ENCODE results near the gene LRFN2. TPM values are rescaled to one million over a fixed set of nuclear protein-coding genes. Genes with fewer than 3 reads are reported as not detected.

Gene LRFN2
- total RNA-seq, 2 experiments from 2014 or later, result not detected

GRCh38 chr6:40583709-40584108 lies 3.5 kb downstream of the LRFN2 start:
- Mint-ChIP-seq H3K27me3 (peaks cover 36% of the 10 kb centered on the region), H3K36me3 (ENCODE audit: low read depth) (no peaks in the 10 kb centered on the region), H3K9me3 (no peaks in the 10 kb centered on the region), H3K4me1 (ENCODE audit: low read depth) (peaks cover 20% of the 10 kb centered on the region), H3K4me3 (no peak overlapping the region), H3K27ac (no peak overlapping the region)
- peaks cover 15% of the 10 kb centered on the region for H3K4me1 ChIP-seq (ENCODE audit: insufficient read depth, low read length)
- no peak overlapping the region for H3K4me3 ChIP-seq (ENCODE audit: low read length)
- DNase-seq (no peak), ATAC-seq (ENCODE audit: poor library complexity) (no peak)
- no peak for TF ChIP-seq CTCF (IDR thresholded peaks at IDR 0.05)
- intact Hi-C loops (cut with DNase I, micrococcal nuclease), result no loop called here
- CTCF ChIA-PET, result no interaction called here
- no peaks in the 10 kb centered on the region for H3K36me3 ChIP-seq (ENCODE audit: insufficient read depth, low read length)
- H3K27ac ChIP-seq (ENCODE audit: low read depth in 1 of 2, low read length in 2 of 2), result no peak overlapping the region
- POLR2A ChIA-PET, result no interaction called here
- H3K9me3 ChIP-seq (ENCODE audit: control insufficient read depth in 1 of 2, insufficient read depth in 1 of 2, low read length in 2 of 2), result no peaks in the 10 kb centered on the region
- H3K27me3 ChIP-seq (ENCODE audit: control insufficient read depth in 1 of 2, insufficient read depth in 2 of 2, low read length in 2 of 2), result peaks cover 10 to 20% of the 10 kb centered on the region in 2 experiments

GRCh38 chr6:40582892-40583291 lies 4.3 kb downstream of the LRFN2 start:
- Histone ChIP-seq H3K4me3 (ENCODE audit: low read length) (no peak overlapping the region), H3K4me1 (ENCODE audit: insufficient read depth, low read length) (peaks cover 12% of the 10 kb centered on the region), H3K27me3 (ENCODE audit: control insufficient read depth in 1 of 2, insufficient read depth in 2 of 2, low read length in 2 of 2) (peaks cover 10 to 20% of the 10 kb centered on the region in 2 experiments), H3K27ac (ENCODE audit: low read depth in 1 of 2, low read length in 2 of 2) (no peak overlapping the region), H3K9me3 (ENCODE audit: control insufficient read depth in 1 of 2, insufficient read depth in 1 of 2, low read length in 2 of 2) (no peaks in the 10 kb centered on the region), H3K36me3 (ENCODE audit: insufficient read depth, low read length) (no peaks in the 10 kb centered on the region)
- intact Hi-C loops (cut with DNase I, micrococcal nuclease), result no loop called here
- DNase-seq, result peak in 5 of 14 experiments; percentile 11 to 29 (median 17)
- H3K4me3 Mint-ChIP-seq, result no peak overlapping the region
- ChIA-PET POLR2A (interaction anchor here (0.6 kb wide), 1 partner anchor 61 kb away, joined by 3 read pairs; no protein-coding TSS in a partner anchor), CTCF (interaction anchor here (1.2 kb wide), 1 partner anchor 254 kb away, joined by 3 read pairs; no protein-coding TSS in a partner anchor)
- no peaks in the 10 kb centered on the region for H3K36me3 Mint-ChIP-seq (ENCODE audit: low read depth)
- H3K9me3 Mint-ChIP-seq, result no peaks in the 10 kb centered on the region
- TF ChIP-seq CTCF (IDR thresholded peaks at IDR 0.05), result no peak
- H3K27ac Mint-ChIP-seq, result no peak overlapping the region
- H3K27me3 Mint-ChIP-seq, result peaks cover 29% of the 10 kb centered on the region
- no peak for ATAC-seq (ENCODE audit: poor library complexity)
- peaks cover 20% of the 10 kb centered on the region for H3K4me1 Mint-ChIP-seq (ENCODE audit: low read depth)

- no peak overlapping the region for H3K4me3 ChIP-seq (ENCODE audit: low read length)
- H3K4me1 Mint-ChIP-seq (ENCODE audit: low read depth), result peaks cover 7% of the 10 kb centered on the region
- H3K27me3 ChIP-seq (ENCODE audit: control insufficient read depth in 1 of 2, insufficient read depth in 2 of 2, low read length in 2 of 2), result peaks cover 0 to 2% of the 10 kb centered on the region in 2 experiments
- peaks cover 3% of the 10 kb centered on the region for H3K27me3 Mint-ChIP-seq
- H3K4me1 ChIP-seq (ENCODE audit: insufficient read depth, low read length), result no peaks in the 10 kb centered on the region
- no peaks in the 10 kb centered on the region for H3K36me3 Mint-ChIP-seq (ENCODE audit: low read depth)
- DNase-seq (no peak), ATAC-seq (ENCODE audit: poor library complexity) (no peak)
- H3K27ac ChIP-seq (ENCODE audit: low read depth in 1 of 2, low read length in 2 of 2), result no peak overlapping the region
- no peak overlapping the region for H3K4me3 Mint-ChIP-seq
- H3K9me3 ChIP-seq (ENCODE audit: control insufficient read depth in 1 of 2, insufficient read depth in 1 of 2, low read length in 2 of 2), result no peaks in the 10 kb centered on the region
- intact Hi-C loops (cut with DNase I, micrococcal nuclease), result no loop called here
- TF ChIP-seq CTCF (IDR thresholded peaks at IDR 0.05), result no peak
- H3K27ac Mint-ChIP-seq, result no peak overlapping the region
- no peaks in the 10 kb centered on the region for H3K36me3 ChIP-seq (ENCODE audit: insufficient read depth, low read length)
- CTCF ChIA-PET, result no interaction called here
- no peaks in the 10 kb centered on the region for H3K9me3 Mint-ChIP-seq
- POLR2A ChIA-PET, result no interaction called here
Observed at GRCh38 chr6:40579101-40579500, 8.1 kb downstream of the LRFN2 start.
